Testis (tissue), 2 donors: ENCODE data around the gene OSCP1.

Experiments used
- POLR2A ChIP-seq: fragments of 450-650 bp; IDR thresholded peaks from one replicate; pipeline ENCODE4 v1.6.1; 2017; ENCODE audit warnings: antibody characterized with exemption, mild to moderate bottlenecking, moderate library complexity
- TF ChIP-seq, protein P1 (sequence below), 3 experiments: fragments of 450-650 bp in 2 of 3; fragments of 200-600 bp in 1 of 3; sonication (generic) in 1 of 3; IDR thresholded peaks; one replicate each; pipeline ENCODE4 v1.5.1; 2016 to 2019; ENCODE audit warnings: antibody characterized with exemption in 3 of 3, mild to moderate bottlenecking in 2 of 3, moderate library complexity in 1 of 3

GRCh38 chr1:36443297-36443696, 7.0 kb downstream of the OSCP1 start:
- no peak for TF ChIP-seq POLR2A
- TF ChIP-seq, protein P1, sequence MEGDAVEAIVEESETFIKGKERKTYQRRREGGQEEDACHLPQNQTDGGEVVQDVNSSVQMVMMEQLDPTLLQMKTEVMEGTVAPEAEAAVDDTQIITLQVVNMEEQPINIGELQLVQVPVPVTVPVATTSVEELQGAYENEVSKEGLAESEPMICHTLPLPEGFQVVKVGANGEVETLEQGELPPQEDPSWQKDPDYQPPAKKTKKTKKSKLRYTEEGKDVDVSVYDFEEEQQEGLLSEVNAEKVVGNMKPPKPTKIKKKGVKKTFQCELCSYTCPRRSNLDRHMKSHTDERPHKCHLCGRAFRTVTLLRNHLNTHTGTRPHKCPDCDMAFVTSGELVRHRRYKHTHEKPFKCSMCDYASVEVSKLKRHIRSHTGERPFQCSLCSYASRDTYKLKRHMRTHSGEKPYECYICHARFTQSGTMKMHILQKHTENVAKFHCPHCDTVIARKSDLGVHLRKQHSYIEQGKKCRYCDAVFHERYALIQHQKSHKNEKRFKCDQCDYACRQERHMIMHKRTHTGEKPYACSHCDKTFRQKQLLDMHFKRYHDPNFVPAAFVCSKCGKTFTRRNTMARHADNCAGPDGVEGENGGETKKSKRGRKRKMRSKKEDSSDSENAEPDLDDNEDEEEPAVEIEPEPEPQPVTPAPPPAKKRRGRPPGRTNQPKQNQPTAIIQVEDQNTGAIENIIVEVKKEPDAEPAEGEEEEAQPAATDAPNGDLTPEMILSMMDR (IDR thresholded peaks at IDR 0.05) = no peak
